Stimulated activated CD8-positive, alpha-beta memory T cell treated with anti-CD3 and anti-CD28 coated beads, Interleukin-15, amount 100 ng/mL, for 48 hours (primary cell): ENCODE results near the gene SPEF1.

Experiments used
- DNase-seq, 2 donors: peaks; one replicate each; pipeline ENCODE4 v3.0.0-alpha.2; 2020; ENCODE audit warnings: low read depth in 2 of 2

The SPEF1 gene

DNA sequence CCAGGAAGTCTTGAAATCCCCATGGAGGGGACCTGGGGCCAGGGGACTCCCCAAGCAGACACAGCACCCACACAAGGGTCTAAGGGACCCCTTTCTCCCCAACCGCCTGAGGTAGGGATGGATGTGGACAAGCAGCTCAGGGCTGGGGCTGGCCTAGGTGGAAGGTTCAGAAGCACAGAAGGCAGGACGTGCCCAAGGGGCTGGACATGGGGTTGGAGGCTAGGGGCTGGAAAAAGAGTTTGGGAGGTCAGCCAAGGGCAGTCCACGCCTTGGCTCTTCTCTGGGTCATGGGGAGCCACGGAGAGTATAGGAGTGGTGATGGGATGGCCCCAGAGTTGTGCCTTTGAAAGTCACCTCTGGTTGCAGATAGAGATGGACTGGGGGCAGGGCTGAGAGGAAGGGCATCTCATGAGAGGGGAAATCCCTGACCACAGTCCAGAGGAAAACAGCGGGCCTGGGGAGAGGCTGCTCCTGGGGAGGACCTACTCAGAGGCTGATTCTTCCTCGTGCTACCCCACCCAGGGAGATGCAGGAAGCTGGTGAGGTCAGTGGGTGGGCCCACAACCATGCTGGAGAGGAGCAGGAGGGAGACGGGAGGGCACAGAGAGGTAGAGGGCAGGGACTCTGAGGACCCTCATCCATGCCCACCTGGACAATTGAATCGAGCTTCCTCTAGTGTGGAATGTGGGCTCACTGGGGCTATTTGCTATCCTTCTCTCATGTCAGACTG lies 51.3 kb downstream of the SPEF1 start:
- no peak for DNase-seq

DNA sequence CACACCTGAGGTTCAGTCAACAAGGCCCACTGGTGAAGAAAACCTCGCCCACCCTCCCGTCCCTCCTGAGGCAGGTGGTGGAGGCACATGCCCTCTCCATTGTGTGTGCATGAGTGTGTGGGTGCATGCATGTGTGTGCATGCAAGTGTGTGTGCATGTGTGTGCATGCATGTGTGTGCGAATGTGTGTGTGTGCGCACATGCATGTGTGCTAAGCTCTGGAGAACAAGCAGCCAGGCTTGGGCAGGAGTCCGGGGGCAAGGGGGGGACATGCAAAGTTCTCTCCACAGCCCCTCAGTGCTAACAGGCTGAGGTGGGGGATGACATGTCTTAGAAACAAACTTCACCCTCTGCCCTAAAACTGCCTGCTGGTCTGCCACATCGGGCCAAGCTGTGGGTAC lies 51.9 kb downstream of the SPEF1 start:
- DNase-seq = no peak

DNA sequence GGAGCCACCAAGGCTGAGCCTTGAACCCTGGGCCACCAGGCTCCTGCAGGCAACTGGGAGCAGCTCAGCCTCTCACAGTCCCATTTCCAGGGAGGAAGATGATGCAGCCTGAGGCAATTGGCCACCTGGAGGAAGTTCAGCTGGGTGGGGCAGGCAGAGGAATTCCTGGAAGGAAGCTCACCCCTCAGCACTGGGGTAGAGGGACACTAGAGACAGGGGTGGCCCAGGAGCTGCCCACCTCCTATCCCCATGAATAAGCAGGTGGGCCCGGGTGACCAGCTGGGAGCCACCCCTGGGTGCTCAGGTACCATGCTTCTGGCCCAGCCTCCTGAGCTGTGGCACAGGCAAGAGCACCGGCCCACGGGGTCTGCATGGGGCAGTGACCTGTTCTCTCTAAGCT lies 52.4 kb downstream of the SPEF1 start:
- no peak for DNase-seq

DNA sequence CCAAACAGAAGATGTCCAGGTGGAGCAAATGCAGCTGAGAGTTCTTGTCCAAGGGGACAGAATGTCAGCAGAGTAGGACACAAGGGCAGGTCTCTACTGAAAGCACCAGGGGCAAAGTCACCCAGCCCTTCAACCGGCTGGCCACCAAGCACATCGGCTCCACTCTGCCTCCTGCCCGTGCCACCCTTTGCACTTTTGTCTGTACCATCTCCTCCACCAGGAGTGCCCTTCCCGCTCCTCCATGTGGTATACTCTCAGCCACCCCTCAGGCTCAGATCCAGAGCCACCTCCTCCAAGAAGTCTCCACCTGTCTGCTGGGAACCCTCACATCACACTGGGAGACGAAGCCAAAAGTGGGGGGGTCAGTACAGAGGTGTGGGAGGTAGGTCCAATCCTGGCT lies 52.9 kb downstream of the SPEF1 start:
- no peak for DNase-seq
